GM12878 (cell line): ENCODE results near the gene DIAPH3. TPM values are rescaled to one million over a fixed set of nuclear protein-coding genes. Genes with fewer than 3 reads are reported as not detected.

Source experiments
- ATAC-seq: fragments of 200-7000 bp; cut with Tn5 transposase; 3 replicates; pipeline ENCODE4 v1.9.1; 2020; ENCODE audit warnings: mild to moderate bottlenecking, moderate library complexity
- BruUV-seq: library from RNA; stranded (reverse); fragments of 400-500 nt; replicated peaks from 2 replicates; lab custom pipeline; 2021; lab: Mats Ljungman, UMichigan
- CTCF ChIA-PET: fragments of 300-600 bp; sonication (Branson Sonifier 250); formaldehyde crosslinking; extraction: SDS; loops from one replicate; lab custom pipeline; 2021; ENCODE audit warnings: inconsistent platforms; lab: Yijun Ruan, JAX
- POLR2A ChIA-PET: fragments of 350-600 bp; formaldehyde crosslinking; extraction: SDS; loops from one replicate; lab custom pipeline; 2021; ENCODE audit warnings: inconsistent platforms; lab: Charles Lee
- RAD21 ChIA-PET: fragments of 300-600 bp; sonication (Branson Sonifier 250); formaldehyde crosslinking; loops from one replicate; lab custom pipeline; 2023; ENCODE audit warnings: antibody characterized with exemption; ENCODE audit not compliant: unreplicated experiment; lab: Charles Lee
- SMC1A ChIA-PET: fragments of 300-600 bp; sonication (Branson Sonifier 250); formaldehyde crosslinking; loops from one replicate; lab custom pipeline; 2023; ENCODE audit not compliant: unreplicated experiment, uncharacterized antibody; lab: Charles Lee
- DNase-seq: peaks from one replicate; pipeline ENCODE4 v3.0.0-alpha.2; 2011; ENCODE audit warnings: low read depth, low spot score
- FAIRE-seq: peaks from 3 replicates; lab custom pipeline; 2011; peaks lifted over from hg19 to GRCh38; lab: Jason Lieb, UNC
- H2AFZ ChIP-seq: 2 replicates; pipeline ENCODE4 v1.6.0; 2011; ENCODE audit warnings: low read depth, low read length, control low read depth; ENCODE audit not compliant: control insufficient read depth
- H3K27ac ChIP-seq: 2 replicates; pipeline ENCODE4 v1.5.1; 2011; ENCODE audit warnings: control low read depth; ENCODE audit not compliant: control insufficient read depth, insufficient read depth
- H3K27me3 ChIP-seq, 2 experiments: replicated peaks in 1 of 2; 2 replicates each; pipeline versions ENCODE4 v1.6.0 to v1.6.1; 2011; ENCODE audit warnings: low read length in 1 of 2; ENCODE audit not compliant: control insufficient read depth in 2 of 2, insufficient read depth in 2 of 2
- H3K36me3 ChIP-seq, 2 experiments: 2 replicates each; pipeline ENCODE4 v1.5.1; 2011; ENCODE audit warnings: low read length in 1 of 2; ENCODE audit not compliant: control insufficient read depth in 2 of 2, insufficient read depth in 2 of 2
- H3K4me1 ChIP-seq: 2 replicates; pipeline ENCODE4 v1.6.1; 2011; ENCODE audit warnings: mild to moderate bottlenecking, low read length, moderate library complexity, mixed read lengths; ENCODE audit not compliant: control insufficient read depth, insufficient read depth
- H3K4me2 ChIP-seq: 2 replicates; pipeline ENCODE4 v1.6.0; 2011; ENCODE audit warnings: control low read depth; ENCODE audit not compliant: control insufficient read depth, insufficient read depth
- H3K4me3 ChIP-seq: fragments of 200-600 bp; sonication (generic); 2 replicates; pipeline ENCODE4 v1.5.1; 2016
- H3K79me2 ChIP-seq: 2 replicates; pipeline ENCODE4 v1.6.0; 2011; ENCODE audit warnings: low read length; ENCODE audit not compliant: control insufficient read depth, insufficient read depth
- H3K9ac ChIP-seq: 2 replicates; pipeline ENCODE4 v1.8.0; 2011; ENCODE audit warnings: low read length, control low read depth, mixed read lengths; ENCODE audit not compliant: control insufficient read depth, insufficient read depth
- H3K9me3 ChIP-seq: replicated peaks from 3 replicates; pipeline ENCODE4 v1.5.1; 2011; ENCODE audit warnings: mild to moderate bottlenecking, low read length; ENCODE audit not compliant: control insufficient read depth, insufficient read depth
- H4K20me1 ChIP-seq: 2 replicates; pipeline ENCODE4 v1.6.0; 2011; ENCODE audit not compliant: control insufficient read depth, insufficient read depth
- LARP7 ChIP-seq: fragments of 450-650 bp; IDR thresholded peaks from 2 replicates; pipeline ENCODE4 v1.6.1; 2017; ENCODE audit warnings: mild to moderate bottlenecking
- MEF2B ChIP-seq: fragments of 450-650 bp; IDR thresholded peaks from 2 replicates; pipeline ENCODE4 v1.6.1; 2018; ENCODE audit warnings: mild to moderate bottlenecking, moderate library complexity; ENCODE audit not compliant: partially characterized antibody, poor library complexity, severe bottlenecking
- MYB ChIP-seq: fragments of 150-350 bp; IDR thresholded peaks from 2 replicates; pipeline ENCODE4 v1.6.1; 2014; ENCODE audit warnings: mild to moderate bottlenecking, low read depth, low read length, borderline replicate concordance
- NR2C2 ChIP-seq: IDR thresholded peaks from 2 replicates; pipeline ENCODE4 v1.6.1; 2011; ENCODE audit warnings: borderline replicate concordance, low read depth; ENCODE audit not compliant: control insufficient read depth, insufficient read length
- PML ChIP-seq: IDR thresholded peaks from 2 replicates; pipeline ENCODE4 v1.6.1; 2012; ENCODE audit warnings: low read length, inconsistent platforms
- POLR2AphosphoS5 ChIP-seq: IDR thresholded peaks from 2 replicates; pipeline ENCODE4 v1.6.1; 2011; ENCODE audit warnings: mild to moderate bottlenecking, low read length, inconsistent platforms
- SIN3A ChIP-seq: IDR thresholded peaks from 2 replicates; pipeline ENCODE4 v1.6.1; 2012; ENCODE audit warnings: low read depth, low read length, improper control_type of control experiment
- SMAD1 ChIP-seq: fragments of 450-650 bp; IDR thresholded peaks from 2 replicates; pipeline ENCODE4 v1.6.1; 2018; ENCODE audit warnings: mild to moderate bottlenecking, low read depth; ENCODE audit not compliant: partially characterized antibody
- SMAD5 ChIP-seq: IDR thresholded peaks from 2 replicates; pipeline ENCODE4 v1.6.1; 2016; ENCODE audit warnings: antibody characterized with exemption, low read depth
- SUZ12 ChIP-seq: fragments of 200-600 bp; sonication (generic); IDR thresholded peaks from one replicate; pipeline ENCODE4 v1.6.1; 2018; ENCODE audit warnings: antibody characterized with exemption, mild to moderate bottlenecking; ENCODE audit not compliant: unreplicated experiment
- TCF12 ChIP-seq: IDR thresholded peaks from 2 replicates; pipeline ENCODE4 v1.6.1; 2011; ENCODE audit warnings: low read depth, mild to moderate bottlenecking, low read length
- WRNIP1 ChIP-seq: IDR thresholded peaks from 2 replicates; pipeline ENCODE4 v1.6.1; 2011; ENCODE audit warnings: low read depth, low read length, improper control_type of control experiment, borderline replicate concordance
- ZNF207 ChIP-seq: fragments of 450-650 bp; IDR thresholded peaks from 2 replicates; pipeline ENCODE4 v1.6.1; 2014; ENCODE audit warnings: antibody characterized with exemption, mild to moderate bottlenecking, borderline replicate concordance
- ZNF24 ChIP-seq: fragments of 450-650 bp; IDR thresholded peaks from 2 replicates; pipeline ENCODE4 v1.6.1; 2017; ENCODE audit warnings: antibody characterized with exemption, mild to moderate bottlenecking
- WGBS: methylation state at CpG from one replicate; pipeline ENCODE4 v1.1.6; 2016; ENCODE audit warnings: low lambda C conversion rate; ENCODE audit not compliant: insufficient replicate concordance, insufficient coverage; ENCODE audit errors: missing lambda C conversion rate; 5-methylcytosine and 5-hydroxymethylcytosine counted together
- in situ Hi-C: fragments of 300-500 bp; cut with MboI; formaldehyde crosslinking; loops from 9 replicates; pipeline ENCODE4 v1.14.3; 2018; ENCODE audit warnings: mixed read lengths
- intact Hi-C: fragments of 100-400 bp; cut with micrococcal nuclease; formaldehyde crosslinking; loops from one replicate; pipeline ENCODE4 v1.14.2; 2022; ENCODE audit not compliant: unreplicated experiment
- polyA plus RNA-seq, 11 experiments: library from polyadenylated mRNA; depleted of rRNA in 4 of 11; unstranded in 6 of 11; stranded (reverse) in 5 of 11; fragments of >200 nt; fragmentation: Nextera tagmentation in 4 of 11; fragmentation: Illumina TruSeq in 1 of 11; extraction: Ambion mirVana in 4 of 11; extraction: Trizol in 1 of 11; gene quantifications; 1 replicate in 1 of 11; 2 replicates in 10 of 11; pipeline versions ENCODE4 v1.2.1 to v1.2.3, GENCODE V29; 2011 to 2016; ENCODE audit warnings: inconsistent platforms in 2 of 11, missing spikeins in 2 of 11, low read depth in 1 of 11
- total RNA-seq, 4 experiments: library from RNA; depleted of rRNA in 3 of 4; stranded (reverse); fragments of >200 nt in 3 of 4; fragmentation: Illumina TruSeq in 1 of 4; extraction: Trizol in 1 of 4; gene quantifications; 2 replicates each; pipeline versions ENCODE4 v1.2.1 to v1.2.3, GENCODE V29; 2013 to 2021
- TF ChIP-seq, protein P1 (sequence below): fragments of 450-650 bp; IDR thresholded peaks from 2 replicates; pipeline ENCODE4 v1.6.1; 2014; ENCODE audit warnings: mild to moderate bottlenecking
- TF ChIP-seq, protein P2 (sequence below): fragments of 450-650 bp; IDR thresholded peaks from 2 replicates; pipeline ENCODE4 v1.6.1; 2017; ENCODE audit warnings: mild to moderate bottlenecking
- TF ChIP-seq, protein P3 (sequence below): fragments of 450-650 bp; IDR thresholded peaks from 2 replicates; pipeline ENCODE4 v1.6.1; 2016; ENCODE audit warnings: mild to moderate bottlenecking, moderate library complexity, borderline replicate concordance
- TF ChIP-seq, protein P4 (sequence below): IDR thresholded peaks from 2 replicates; pipeline ENCODE4 v1.6.1; 2012; ENCODE audit warnings: low read length, inconsistent platforms

The DIAPH3 gene
- total and polyA plus RNA-seq, 10 of the 15 experiments (the other 5 are each of a cell fraction or from before 2014, with no cell fraction given): 10.1 to 25.2 (median 15.4) TPM

DNA sequence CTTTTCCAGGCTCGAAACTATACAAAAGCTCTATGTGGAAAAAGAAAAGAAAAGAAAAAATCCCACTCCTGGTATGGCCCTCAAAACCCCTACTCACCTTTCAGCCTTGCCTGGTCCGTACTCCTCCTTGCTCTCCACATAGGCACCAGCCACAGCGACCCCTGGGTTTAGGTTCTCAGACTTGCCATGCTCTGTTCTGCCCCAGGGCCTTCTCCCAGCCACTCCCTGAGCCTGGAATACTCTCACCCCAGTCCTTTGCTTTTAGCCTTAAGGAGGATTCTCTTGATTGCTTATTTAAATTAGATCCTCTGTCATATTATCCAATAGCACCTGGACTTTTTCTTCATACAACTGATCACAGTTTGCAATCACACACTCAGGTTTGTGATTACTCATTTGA, 522.5 kb downstream of the DIAPH3 start:
- BruUV-seq: no TSS peak
- Histone ChIP-seq H2AFZ (no peak overlapping the region), H3K9me3 (no peaks in the 10 kb centered on the region), H4K20me1 (no peaks in the 10 kb centered on the region), H3K27ac (no peak overlapping the region), H3K36me3 (no peaks in the 10 kb centered on the region), H3K79me2 (no peaks in the 10 kb centered on the region), H3K4me1 (no peaks in the 10 kb centered on the region), H3K9ac (no peak overlapping the region), H3K4me3 (no peak overlapping the region), H3K4me2 (no peak overlapping the region), H3K27me3 (no peaks in the 10 kb centered on the region)
- ChIA-PET POLR2A (no interaction called here), RAD21 (no interaction called here), CTCF (no interaction called here), SMC1A (interaction anchor here (0.5 kb wide), 1 partner anchor 622 kb away, joined by 3 read pairs; no protein-coding TSS in a partner anchor)
- TF ChIP-seq POLR2AphosphoS5 (no peak), WRNIP1 (no peak), LARP7 (no peak), SIN3A (no peak), SMAD1 (no peak), ZNF24 (no peak), TCF12 (no peak), SMAD5 (no peak), SUZ12 (no peak), ZNF207 (no peak), MYB (no peak), MEF2B (no peak), PML (no peak), NR2C2 (no peak)
- TF ChIP-seq, protein P1, sequence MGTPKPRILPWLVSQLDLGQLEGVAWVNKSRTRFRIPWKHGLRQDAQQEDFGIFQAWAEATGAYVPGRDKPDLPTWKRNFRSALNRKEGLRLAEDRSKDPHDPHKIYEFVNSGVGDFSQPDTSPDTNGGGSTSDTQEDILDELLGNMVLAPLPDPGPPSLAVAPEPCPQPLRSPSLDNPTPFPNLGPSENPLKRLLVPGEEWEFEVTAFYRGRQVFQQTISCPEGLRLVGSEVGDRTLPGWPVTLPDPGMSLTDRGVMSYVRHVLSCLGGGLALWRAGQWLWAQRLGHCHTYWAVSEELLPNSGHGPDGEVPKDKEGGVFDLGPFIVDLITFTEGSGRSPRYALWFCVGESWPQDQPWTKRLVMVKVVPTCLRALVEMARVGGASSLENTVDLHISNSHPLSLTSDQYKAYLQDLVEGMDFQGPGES: no peak
- TF ChIP-seq, protein P2, sequence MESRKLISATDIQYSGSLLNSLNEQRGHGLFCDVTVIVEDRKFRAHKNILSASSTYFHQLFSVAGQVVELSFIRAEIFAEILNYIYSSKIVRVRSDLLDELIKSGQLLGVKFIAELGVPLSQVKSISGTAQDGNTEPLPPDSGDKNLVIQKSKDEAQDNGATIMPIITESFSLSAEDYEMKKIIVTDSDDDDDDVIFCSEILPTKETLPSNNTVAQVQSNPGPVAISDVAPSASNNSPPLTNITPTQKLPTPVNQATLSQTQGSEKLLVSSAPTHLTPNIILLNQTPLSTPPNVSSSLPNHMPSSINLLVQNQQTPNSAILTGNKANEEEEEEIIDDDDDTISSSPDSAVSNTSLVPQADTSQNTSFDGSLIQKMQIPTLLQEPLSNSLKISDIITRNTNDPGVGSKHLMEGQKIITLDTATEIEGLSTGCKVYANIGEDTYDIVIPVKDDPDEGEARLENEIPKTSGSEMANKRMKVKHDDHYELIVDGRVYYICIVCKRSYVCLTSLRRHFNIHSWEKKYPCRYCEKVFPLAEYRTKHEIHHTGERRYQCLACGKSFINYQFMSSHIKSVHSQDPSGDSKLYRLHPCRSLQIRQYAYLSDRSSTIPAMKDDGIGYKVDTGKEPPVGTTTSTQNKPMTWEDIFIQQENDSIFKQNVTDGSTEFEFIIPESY: no peak
- TF ChIP-seq, protein P3, sequence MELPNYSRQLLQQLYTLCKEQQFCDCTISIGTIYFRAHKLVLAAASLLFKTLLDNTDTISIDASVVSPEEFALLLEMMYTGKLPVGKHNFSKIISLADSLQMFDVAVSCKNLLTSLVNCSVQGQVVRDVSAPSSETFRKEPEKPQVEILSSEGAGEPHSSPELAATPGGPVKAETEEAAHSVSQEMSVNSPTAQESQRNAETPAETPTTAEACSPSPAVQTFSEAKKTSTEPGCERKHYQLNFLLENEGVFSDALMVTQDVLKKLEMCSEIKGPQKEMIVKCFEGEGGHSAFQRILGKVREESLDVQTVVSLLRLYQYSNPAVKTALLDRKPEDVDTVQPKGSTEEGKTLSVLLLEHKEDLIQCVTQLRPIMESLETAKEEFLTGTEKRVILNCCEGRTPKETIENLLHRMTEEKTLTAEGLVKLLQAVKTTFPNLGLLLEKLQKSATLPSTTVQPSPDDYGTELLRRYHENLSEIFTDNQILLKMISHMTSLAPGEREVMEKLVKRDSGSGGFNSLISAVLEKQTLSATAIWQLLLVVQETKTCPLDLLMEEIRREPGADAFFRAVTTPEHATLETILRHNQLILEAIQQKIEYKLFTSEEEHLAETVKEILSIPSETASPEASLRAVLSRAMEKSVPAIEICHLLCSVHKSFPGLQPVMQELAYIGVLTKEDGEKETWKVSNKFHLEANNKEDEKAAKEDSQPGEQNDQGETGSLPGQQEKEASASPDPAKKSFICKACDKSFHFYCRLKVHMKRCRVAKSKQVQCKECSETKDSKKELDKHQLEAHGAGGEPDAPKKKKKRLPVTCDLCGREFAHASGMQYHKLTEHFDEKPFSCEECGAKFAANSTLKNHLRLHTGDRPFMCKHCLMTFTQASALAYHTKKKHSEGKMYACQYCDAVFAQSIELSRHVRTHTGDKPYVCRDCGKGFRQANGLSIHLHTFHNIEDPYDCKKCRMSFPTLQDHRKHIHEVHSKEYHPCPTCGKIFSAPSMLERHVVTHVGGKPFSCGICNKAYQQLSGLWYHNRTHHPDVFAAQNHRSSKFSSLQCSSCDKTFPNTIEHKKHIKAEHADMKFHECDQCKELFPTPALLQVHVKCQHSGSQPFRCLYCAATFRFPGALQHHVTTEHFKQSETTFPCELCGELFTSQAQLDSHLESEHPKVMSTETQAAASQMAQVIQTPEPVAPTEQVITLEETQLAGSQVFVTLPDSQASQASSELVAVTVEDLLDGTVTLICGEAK: no peak
- TF ChIP-seq, protein P4, sequence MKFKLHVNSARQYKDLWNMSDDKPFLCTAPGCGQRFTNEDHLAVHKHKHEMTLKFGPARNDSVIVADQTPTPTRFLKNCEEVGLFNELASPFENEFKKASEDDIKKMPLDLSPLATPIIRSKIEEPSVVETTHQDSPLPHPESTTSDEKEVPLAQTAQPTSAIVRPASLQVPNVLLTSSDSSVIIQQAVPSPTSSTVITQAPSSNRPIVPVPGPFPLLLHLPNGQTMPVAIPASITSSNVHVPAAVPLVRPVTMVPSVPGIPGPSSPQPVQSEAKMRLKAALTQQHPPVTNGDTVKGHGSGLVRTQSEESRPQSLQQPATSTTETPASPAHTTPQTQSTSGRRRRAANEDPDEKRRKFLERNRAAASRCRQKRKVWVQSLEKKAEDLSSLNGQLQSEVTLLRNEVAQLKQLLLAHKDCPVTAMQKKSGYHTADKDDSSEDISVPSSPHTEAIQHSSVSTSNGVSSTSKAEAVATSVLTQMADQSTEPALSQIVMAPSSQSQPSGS: no peak
- no peak for ATAC-seq
- in situ Hi-C loops: no loop called here
- FAIRE-seq: no peak
- no peak for DNase-seq
- WGBS: 3% methylated on average over 3 of the region's 3 CpGs
- intact Hi-C loops: no loop called here
